ENCODE measurements around the gene TMEM200A. TPM values are rescaled to one million over a fixed set of nuclear protein-coding genes. Genes with fewer than 3 reads are reported as not detected.

Gene TMEM200A
- total RNA-seq, 2 donors from 2014 or later, result 0.87 to 5.1 TPM

GRCh38 chr6:130434174-130434873 is 68.5 kb downstream of the TMEM200A start:
- H3K27me3 ChIP-seq (replicated peaks; ENCODE audit: insufficient read depth), result no peaks in the 10 kb centered on the region

DNA sequence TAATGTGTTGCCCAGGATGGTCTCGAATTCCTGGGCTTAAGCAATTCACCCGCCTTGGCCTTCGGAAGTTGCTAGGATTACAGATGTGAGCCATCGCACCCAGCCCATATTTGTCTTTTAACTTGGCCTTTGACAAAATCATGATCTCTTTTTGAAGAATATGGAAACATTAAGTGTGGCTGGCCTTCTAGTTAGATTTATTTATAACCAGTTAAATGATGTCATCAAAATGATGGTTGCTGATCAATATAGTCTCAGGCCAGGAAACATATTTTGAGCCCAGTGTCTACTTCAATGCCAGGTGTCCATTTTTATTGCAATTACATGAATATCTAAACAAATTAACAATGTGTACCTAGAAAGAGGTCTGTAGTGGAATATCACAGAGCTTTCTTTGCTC is 69.4 kb downstream of the TMEM200A start:
- DNase-seq (ENCODE audit: low spot score), result no peak
- Histone ChIP-seq H3K4me3 (no peak overlapping the region), H3K36me3 (no peaks in the 10 kb centered on the region), H3K27me3 (replicated peaks; ENCODE audit: insufficient read depth) (no peaks in the 10 kb centered on the region), H3K9me3 (no peaks in the 10 kb centered on the region), H3K27ac (no peak overlapping the region), H3K4me1 (replicated peaks) (no peaks in the 10 kb centered on the region)
- WGBS, result 82% methylated on average over 4 of the region's 4 CpGs
- intact Hi-C loops (cut with DNase I), result no loop called here
- TF ChIP-seq POLR2AphosphoS5 (IDR thresholded peaks at IDR 0.05), result no peak
- no peak for TF ChIP-seq POLR2A (IDR thresholded peaks at IDR 0.05)
- TF ChIP-seq, protein P1, sequence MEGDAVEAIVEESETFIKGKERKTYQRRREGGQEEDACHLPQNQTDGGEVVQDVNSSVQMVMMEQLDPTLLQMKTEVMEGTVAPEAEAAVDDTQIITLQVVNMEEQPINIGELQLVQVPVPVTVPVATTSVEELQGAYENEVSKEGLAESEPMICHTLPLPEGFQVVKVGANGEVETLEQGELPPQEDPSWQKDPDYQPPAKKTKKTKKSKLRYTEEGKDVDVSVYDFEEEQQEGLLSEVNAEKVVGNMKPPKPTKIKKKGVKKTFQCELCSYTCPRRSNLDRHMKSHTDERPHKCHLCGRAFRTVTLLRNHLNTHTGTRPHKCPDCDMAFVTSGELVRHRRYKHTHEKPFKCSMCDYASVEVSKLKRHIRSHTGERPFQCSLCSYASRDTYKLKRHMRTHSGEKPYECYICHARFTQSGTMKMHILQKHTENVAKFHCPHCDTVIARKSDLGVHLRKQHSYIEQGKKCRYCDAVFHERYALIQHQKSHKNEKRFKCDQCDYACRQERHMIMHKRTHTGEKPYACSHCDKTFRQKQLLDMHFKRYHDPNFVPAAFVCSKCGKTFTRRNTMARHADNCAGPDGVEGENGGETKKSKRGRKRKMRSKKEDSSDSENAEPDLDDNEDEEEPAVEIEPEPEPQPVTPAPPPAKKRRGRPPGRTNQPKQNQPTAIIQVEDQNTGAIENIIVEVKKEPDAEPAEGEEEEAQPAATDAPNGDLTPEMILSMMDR (IDR thresholded peaks at IDR 0.05), result no peak

More at GRCh38 chr6:130434174-130434873, 68.5 kb downstream of the TMEM200A start:
- Histone ChIP-seq H3K36me3 (no peaks in the 10 kb centered on the region), H3K9me3 (no peaks in the 10 kb centered on the region), H3K4me3 (no peak overlapping the region), H3K4me1 (replicated peaks) (no peaks in the 10 kb centered on the region), H3K27ac (no peak overlapping the region)
- WGBS, result 68% methylated on average over 3 of the region's 3 CpGs
- no peak for DNase-seq (ENCODE audit: low spot score)
- TF ChIP-seq POLR2AphosphoS5 (IDR thresholded peaks at IDR 0.05) (no peak), POLR2A (IDR thresholded peaks at IDR 0.05) (no peak)
- TF ChIP-seq, protein P1 (IDR thresholded peaks at IDR 0.05), result no peak
- intact Hi-C loops (cut with DNase I), result no loop called here

- no peaks in the 10 kb centered on the region for H3K9me3 ChIP-seq
- no peak for TF ChIP-seq POLR2A (IDR thresholded peaks at IDR 0.05)
- no peak for TF ChIP-seq POLR2AphosphoS5 (IDR thresholded peaks at IDR 0.05)
- TF ChIP-seq, protein P1 (IDR thresholded peaks at IDR 0.05), result no peak
- H3K4me1 ChIP-seq (replicated peaks), result no peaks in the 10 kb centered on the region
- no peaks in the 10 kb centered on the region for H3K36me3 ChIP-seq
- H3K27ac ChIP-seq, result no peak overlapping the region
- DNase-seq (ENCODE audit: low spot score), result no peak
- WGBS, result 0% methylated on average over 1 of the region's 1 CpG
- H3K27me3 ChIP-seq (replicated peaks; ENCODE audit: insufficient read depth), result no peaks in the 10 kb centered on the region
- no peak overlapping the region for H3K4me3 ChIP-seq
- intact Hi-C loops (cut with DNase I), result no loop called here
Measured at GRCh38 chr6:130437961-130438360, 72.1 kb downstream of the TMEM200A start.

DNA sequence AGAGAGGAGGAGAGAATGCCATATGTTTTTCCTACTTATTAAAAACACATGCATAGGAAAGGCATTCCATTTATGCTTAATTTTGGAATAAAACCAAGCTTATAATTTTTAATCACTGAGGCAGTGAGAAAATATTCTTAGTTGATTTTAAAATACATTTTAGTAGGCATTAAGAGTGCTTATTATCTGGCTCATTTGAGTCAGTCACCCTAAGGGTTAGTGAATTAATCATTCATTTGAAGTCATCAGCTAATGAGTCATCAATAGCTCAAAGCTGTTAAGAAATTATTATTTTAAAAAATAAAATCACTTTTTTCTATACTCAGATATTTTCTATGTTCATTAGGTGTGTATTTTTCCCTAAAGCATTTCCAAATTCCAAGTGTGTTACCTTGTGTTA is 81.6 kb downstream of the TMEM200A start:
- Histone ChIP-seq H3K4me1 (replicated peaks) (no peaks in the 10 kb centered on the region), H3K36me3 (no peaks in the 10 kb centered on the region), H3K27me3 (replicated peaks; ENCODE audit: insufficient read depth) (no peaks in the 10 kb centered on the region), H3K9me3 (no peaks in the 10 kb centered on the region), H3K27ac (no peak overlapping the region), H3K4me3 (no peak overlapping the region)
- no peak for TF ChIP-seq POLR2A (IDR thresholded peaks at IDR 0.05)
- TF ChIP-seq POLR2AphosphoS5 (IDR thresholded peaks at IDR 0.05), result no peak
- TF ChIP-seq, protein P1 (IDR thresholded peaks at IDR 0.05), result no peak
- no peak for DNase-seq (ENCODE audit: low spot score)
- intact Hi-C loops (cut with DNase I), result no loop called here

- Histone ChIP-seq H3K27me3 (replicated peaks; ENCODE audit: insufficient read depth) (no peaks in the 10 kb centered on the region), H3K36me3 (no peaks in the 10 kb centered on the region), H3K27ac (no peak overlapping the region), H3K9me3 (no peaks in the 10 kb centered on the region), H3K4me3 (no peak overlapping the region), H3K4me1 (replicated peaks) (no peaks in the 10 kb centered on the region)
- no peak for DNase-seq (ENCODE audit: low spot score)
- no peak for TF ChIP-seq POLR2A (IDR thresholded peaks at IDR 0.05)
- TF ChIP-seq, protein P1 (IDR thresholded peaks at IDR 0.05), result no peak
- TF ChIP-seq POLR2AphosphoS5 (IDR thresholded peaks at IDR 0.05), result no peak
- intact Hi-C loops (cut with DNase I), result no loop called here
- 95% methylated on average over 1 of the region's 1 CpG for WGBS
Measured at GRCh38 chr6:130452336-130452735, 86.5 kb downstream of the TMEM200A start.

All from prostate gland (tissue), 2 donors.